ENCODE data around the gene ITGB2.

The ITGB2 gene

GRCh38 chr21:44903689-44904088 is 17.0 kb downstream of the ITGB2 start:
- no peaks in the 10 kb centered on the region for H3K9me3 ChIP-seq (ENCODE audit: severe bottlenecking)
- TF ChIP-seq, protein P1, sequence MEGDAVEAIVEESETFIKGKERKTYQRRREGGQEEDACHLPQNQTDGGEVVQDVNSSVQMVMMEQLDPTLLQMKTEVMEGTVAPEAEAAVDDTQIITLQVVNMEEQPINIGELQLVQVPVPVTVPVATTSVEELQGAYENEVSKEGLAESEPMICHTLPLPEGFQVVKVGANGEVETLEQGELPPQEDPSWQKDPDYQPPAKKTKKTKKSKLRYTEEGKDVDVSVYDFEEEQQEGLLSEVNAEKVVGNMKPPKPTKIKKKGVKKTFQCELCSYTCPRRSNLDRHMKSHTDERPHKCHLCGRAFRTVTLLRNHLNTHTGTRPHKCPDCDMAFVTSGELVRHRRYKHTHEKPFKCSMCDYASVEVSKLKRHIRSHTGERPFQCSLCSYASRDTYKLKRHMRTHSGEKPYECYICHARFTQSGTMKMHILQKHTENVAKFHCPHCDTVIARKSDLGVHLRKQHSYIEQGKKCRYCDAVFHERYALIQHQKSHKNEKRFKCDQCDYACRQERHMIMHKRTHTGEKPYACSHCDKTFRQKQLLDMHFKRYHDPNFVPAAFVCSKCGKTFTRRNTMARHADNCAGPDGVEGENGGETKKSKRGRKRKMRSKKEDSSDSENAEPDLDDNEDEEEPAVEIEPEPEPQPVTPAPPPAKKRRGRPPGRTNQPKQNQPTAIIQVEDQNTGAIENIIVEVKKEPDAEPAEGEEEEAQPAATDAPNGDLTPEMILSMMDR (IDR thresholded peaks at IDR 0.05; ENCODE audit: poor library complexity, severe bottlenecking), result no peak
- H3K4me1 ChIP-seq (ENCODE audit: insufficient read depth, poor library complexity, severe bottlenecking), result no peaks in the 10 kb centered on the region
- H3K36me3 ChIP-seq (ENCODE audit: low read depth), result no peaks in the 10 kb centered on the region
- no peak overlapping the region for H3K27ac ChIP-seq (ENCODE audit: poor library complexity, severe bottlenecking)
- H3K27me3 ChIP-seq (ENCODE audit: insufficient read depth, poor library complexity, severe bottlenecking), result no peaks in the 10 kb centered on the region
- ATAC-seq (ENCODE audit: low read depth), result no peak
- no peak overlapping the region for H3K4me3 ChIP-seq (ENCODE audit: severe bottlenecking)
- no peak for DNase-seq (ENCODE audit: low spot score)

DNA sequence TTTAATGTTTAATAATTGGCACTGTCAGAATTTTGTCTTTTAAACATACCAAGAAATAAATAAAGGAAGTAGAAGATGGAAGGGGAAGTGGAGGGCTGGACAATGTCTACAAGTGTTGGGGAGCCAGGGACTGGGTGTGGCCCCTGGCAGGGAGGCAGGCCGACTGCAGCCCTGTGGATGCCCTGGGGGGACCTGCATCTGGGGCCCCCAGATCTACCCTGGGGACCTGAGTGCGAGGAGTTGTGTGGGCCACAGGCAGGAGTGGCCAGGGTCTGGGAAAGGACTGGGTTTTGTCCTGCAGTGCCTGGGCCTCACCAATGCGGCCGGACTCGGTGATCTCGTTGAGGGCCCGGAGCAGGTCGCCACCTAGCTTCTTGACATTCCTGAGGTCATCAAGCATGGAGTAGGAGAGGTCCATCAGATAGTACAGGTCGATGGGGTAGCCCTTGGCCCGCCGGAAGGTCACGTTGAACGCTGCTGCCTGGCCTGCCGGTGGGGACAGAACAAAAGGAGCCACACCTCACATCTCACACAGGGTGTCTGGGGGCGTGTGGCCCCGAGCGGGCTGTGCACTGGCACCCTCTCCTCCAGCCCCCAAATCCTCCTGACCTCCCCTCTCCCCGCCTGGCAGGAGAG is 17.5 kb downstream of the ITGB2 start:
- Histone ChIP-seq H3K36me3 (ENCODE audit: low read depth) (no peaks in the 10 kb centered on the region), H3K27ac (ENCODE audit: poor library complexity, severe bottlenecking) (no peak overlapping the region), H3K27me3 (ENCODE audit: insufficient read depth, poor library complexity, severe bottlenecking) (no peaks in the 10 kb centered on the region), H3K9me3 (ENCODE audit: severe bottlenecking) (no peaks in the 10 kb centered on the region), H3K4me1 (ENCODE audit: insufficient read depth, poor library complexity, severe bottlenecking) (no peaks in the 10 kb centered on the region), H3K4me3 (ENCODE audit: severe bottlenecking) (no peak overlapping the region)
- no peak for DNase-seq (ENCODE audit: low spot score)
- TF ChIP-seq, protein P1 (IDR thresholded peaks at IDR 0.05; ENCODE audit: poor library complexity, severe bottlenecking), result no peak
- no peak for ATAC-seq (ENCODE audit: low read depth)

- Histone ChIP-seq H3K27ac (ENCODE audit: poor library complexity, severe bottlenecking) (no peak overlapping the region), H3K9me3 (ENCODE audit: severe bottlenecking) (no peaks in the 10 kb centered on the region), H3K4me1 (ENCODE audit: insufficient read depth, poor library complexity, severe bottlenecking) (no peaks in the 10 kb centered on the region), H3K27me3 (ENCODE audit: insufficient read depth, poor library complexity, severe bottlenecking) (no peaks in the 10 kb centered on the region), H3K36me3 (ENCODE audit: low read depth) (no peaks in the 10 kb centered on the region), H3K4me3 (ENCODE audit: severe bottlenecking) (no peak overlapping the region)
- ATAC-seq (ENCODE audit: low read depth), result no peak
- DNase-seq (ENCODE audit: low spot score), result no peak
- TF ChIP-seq, protein P1 (IDR thresholded peaks at IDR 0.05; ENCODE audit: poor library complexity, severe bottlenecking), result no peak
These were observed 18.2 kb downstream of the ITGB2 start for GRCh38 chr21:44902268-44903049.

- no peak overlapping the region for H3K4me3 ChIP-seq (ENCODE audit: severe bottlenecking)
- H3K27ac ChIP-seq (ENCODE audit: poor library complexity, severe bottlenecking), result no peak overlapping the region
- H3K36me3 ChIP-seq (ENCODE audit: low read depth), result no peaks in the 10 kb centered on the region
- no peak for ATAC-seq (ENCODE audit: low read depth)
- no peak for DNase-seq (ENCODE audit: low spot score)
- H3K27me3 ChIP-seq (ENCODE audit: insufficient read depth, poor library complexity, severe bottlenecking), result no peaks in the 10 kb centered on the region
- no peaks in the 10 kb centered on the region for H3K9me3 ChIP-seq (ENCODE audit: severe bottlenecking)
- TF ChIP-seq, protein P1 (IDR thresholded peaks at IDR 0.05; ENCODE audit: poor library complexity, severe bottlenecking), result no peak
- H3K4me1 ChIP-seq (ENCODE audit: insufficient read depth, poor library complexity, severe bottlenecking), result no peaks in the 10 kb centered on the region
These were observed 19.2 kb downstream of the ITGB2 start for GRCh38 chr21:44901391-44902074.

Data from RWPE2 (cell line).